Activated naive CD8-positive, alpha-beta T cell treated with anti-CD3 and anti-CD28 coated beads, Interleukin-2, amount 50 U/mL, for 16 hours (primary cell): ENCODE results near the gene DIPK1A.

Experiments used
- DNase-seq: peaks from one replicate; pipeline ENCODE4 v3.0.0-alpha.2; 2020; ENCODE audit warnings: low read depth, low spot score

DIPK1A gene

GRCh38 chr1:92961131-92961895, at the start of gene DIPK1A:
Gene DIPK1A (minus strand): TSS chr1:92961462. CDS start chr1:92961429, 33 bp downstream.
- DNase-seq = peak; percentile 39

GRCh38 chr1:93007941-93008577, 46.8 kb upstream of the DIPK1A start:
- DNase-seq = no peak

GRCh38 chr1:93005252-93005598, 44.0 kb upstream of the DIPK1A start:
- DNase-seq = no peak

DNA sequence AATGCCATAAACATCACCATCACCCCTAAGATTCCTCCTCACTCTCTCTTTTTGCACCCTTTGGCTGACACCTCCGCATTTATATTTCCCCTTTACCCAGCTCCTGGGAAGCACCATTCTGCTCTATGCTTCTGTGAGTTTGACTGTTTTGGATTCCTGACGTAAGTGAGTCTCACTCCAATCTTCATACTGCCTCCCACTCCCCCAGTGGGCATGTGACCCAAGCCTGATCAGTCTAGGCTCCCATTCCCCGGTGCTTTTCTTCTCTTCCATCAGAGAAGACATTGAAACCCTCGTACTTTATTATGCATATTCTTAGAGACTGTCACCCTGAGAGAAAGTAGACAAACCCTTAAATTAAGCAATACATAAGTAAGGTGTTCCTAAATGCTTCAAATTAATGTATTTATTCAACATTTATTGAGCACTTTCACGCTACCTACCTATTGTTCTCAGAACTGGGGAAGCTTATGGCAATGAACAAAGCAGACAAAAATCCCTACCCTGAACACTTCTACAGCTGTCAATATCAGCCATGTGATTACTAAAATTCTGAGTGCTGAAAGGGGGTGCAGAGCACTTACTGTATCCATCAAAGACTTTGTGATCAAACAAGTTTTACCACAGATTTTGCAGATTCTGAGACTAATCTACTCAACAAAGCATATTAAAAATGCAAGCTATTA, 43.4 kb upstream of the DIPK1A start:
- DNase-seq = no peak

DNA sequence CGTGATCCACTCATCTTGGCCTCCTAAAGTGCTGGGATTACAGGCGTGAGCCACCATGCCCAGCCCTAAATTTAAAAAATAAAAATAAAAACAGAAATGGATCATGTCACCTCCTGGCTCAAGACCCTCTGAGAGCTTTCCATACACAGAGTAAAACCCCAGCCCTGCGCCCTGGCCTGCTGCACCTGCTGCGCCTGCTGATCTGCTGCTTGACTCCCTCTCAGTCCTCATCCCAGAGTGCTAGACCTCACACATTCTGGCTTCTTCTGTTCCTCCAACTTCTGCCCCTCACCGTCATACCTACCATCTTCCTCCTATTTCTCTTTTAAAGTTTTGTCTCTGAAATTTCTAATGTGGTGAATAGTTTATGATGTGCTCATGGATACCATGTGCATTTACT, 42.7 kb upstream of the DIPK1A start:
- DNase-seq = no peak

- DNase-seq = no peak
These were observed 41.5 kb upstream of the DIPK1A start for GRCh38 chr1:93002781-93003180.

- no peak for DNase-seq
These were observed 40.6 kb upstream of the DIPK1A start for GRCh38 chr1:93001893-93002292.

DNA sequence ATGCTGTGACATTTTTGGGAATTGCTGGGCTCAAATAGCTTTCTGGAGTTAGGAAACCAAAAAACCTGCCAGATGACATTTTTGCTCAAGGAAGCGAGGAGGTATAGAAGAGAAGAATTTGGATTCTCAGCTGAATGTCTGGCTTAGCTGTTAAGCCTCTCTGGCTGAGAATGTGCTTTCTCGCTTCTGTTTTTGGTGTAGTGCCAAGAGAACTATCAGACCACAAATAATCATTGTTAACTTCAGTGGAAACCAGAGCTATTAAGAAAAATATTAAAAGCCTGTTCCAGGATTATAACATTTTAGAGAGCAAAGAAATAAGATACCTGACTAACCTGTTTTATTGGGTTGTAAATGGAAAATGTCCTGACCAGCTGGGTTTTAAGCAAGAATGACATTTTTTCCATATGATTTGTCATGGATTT, 39.5 kb upstream of the DIPK1A start:
- DNase-seq = no peak

- no peak for DNase-seq
These were observed 39.0 kb upstream of the DIPK1A start for GRCh38 chr1:93000291-93000690.

DNA sequence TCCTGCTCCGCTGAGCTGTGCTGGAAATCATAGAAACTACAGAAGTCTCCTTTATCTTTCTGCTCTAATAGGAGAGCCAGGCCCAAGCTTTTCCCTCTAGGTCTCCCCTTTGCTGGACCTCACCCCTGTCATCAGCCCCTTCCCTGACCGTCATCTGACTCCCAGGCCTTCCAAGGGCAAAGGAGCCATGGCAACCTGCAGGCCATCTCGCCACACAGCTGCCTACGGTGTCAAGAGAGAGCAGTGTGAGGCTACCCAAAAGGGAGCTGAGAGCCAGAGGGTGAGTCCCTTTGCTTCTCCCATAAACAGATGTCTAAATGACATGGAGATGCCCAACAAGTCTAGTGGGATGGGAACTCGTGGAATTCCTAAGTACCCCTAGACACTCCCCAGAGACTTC, 37.6 kb upstream of the DIPK1A start:
- DNase-seq = no peak

DNA sequence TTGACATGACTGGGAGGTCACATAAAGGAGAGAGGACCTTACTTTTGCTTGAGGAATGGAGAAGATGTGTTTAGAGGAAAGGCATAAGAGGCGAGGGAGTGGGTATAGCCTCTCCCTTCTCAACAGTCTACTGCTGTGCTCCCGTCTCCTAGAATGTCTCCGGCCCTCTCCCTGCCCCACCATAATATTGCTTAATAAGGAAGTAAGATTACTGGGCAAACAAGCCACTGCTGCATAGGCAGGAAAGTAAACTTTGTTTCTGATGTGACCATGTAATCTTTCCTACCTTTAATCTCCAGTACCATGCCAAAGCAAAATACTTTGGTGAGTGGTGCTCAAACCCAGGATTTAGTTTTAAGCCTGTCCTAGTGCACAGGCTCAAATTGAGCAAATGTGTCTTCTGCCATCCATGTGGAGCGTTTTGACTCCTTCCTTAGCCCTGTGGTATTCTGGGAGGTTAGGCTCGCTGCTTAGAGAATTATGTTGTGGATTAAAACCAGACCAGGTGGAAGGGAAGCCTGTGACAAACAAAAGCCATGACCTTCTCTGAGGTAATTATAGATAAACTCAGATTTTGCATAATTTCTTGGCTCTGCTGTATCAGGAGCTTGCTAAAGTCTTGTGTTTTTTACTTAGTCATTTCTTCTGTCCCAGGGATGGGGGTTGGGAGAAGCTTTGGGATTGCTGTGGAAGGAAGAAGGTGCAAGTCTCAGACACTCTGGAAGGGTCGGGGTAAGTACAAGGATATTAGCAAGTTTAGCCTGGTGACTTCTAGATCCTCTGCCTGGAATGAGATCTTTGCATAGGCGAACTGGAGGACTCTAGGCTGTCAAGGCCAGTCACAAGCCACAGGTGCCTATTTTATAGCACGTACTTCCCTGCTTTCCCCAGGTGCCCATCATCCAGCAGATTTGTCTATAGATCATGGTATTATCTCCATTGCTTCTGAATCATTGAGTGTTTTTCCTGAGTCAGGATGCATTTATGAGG, 34.5 kb upstream of the DIPK1A start:
- DNase-seq = no peak

- peak; percentile 53 for DNase-seq
These were observed 32.9 kb upstream of the DIPK1A start for GRCh38 chr1:92994105-92994712.

- DNase-seq = no peak
These were observed 32.3 kb upstream of the DIPK1A start for GRCh38 chr1:92993581-92993980.

GRCh38 chr1:92992877-92993276, 31.6 kb upstream of the DIPK1A start:
- no peak for DNase-seq

GRCh38 chr1:92992054-92992453, 30.8 kb upstream of the DIPK1A start:
- no peak for DNase-seq

DNA sequence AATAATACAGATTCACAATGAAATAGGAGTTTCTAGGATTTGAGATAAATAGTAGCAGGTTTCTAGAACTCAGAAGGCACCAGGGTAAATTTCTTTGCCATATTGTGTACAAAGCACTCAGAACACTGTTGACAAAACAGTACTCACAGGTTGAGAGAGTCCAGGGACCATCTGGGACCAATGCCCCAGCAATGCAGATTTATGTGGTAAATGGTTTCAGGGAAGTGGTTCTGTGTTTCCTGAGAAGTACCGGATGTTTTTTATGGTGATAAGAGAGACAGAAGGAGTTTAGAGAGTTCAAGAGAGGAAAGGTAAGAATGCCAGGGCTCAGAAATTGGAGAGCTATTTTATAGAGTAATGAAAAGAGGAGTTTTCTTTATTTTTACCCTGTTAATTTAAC, 29.6 kb upstream of the DIPK1A start:
- no peak for DNase-seq

GRCh38 chr1:92989936-92990583, 28.8 kb upstream of the DIPK1A start:
- DNase-seq = no peak

GRCh38 chr1:92989253-92989652, 28.0 kb upstream of the DIPK1A start:
- no peak for DNase-seq

DNA sequence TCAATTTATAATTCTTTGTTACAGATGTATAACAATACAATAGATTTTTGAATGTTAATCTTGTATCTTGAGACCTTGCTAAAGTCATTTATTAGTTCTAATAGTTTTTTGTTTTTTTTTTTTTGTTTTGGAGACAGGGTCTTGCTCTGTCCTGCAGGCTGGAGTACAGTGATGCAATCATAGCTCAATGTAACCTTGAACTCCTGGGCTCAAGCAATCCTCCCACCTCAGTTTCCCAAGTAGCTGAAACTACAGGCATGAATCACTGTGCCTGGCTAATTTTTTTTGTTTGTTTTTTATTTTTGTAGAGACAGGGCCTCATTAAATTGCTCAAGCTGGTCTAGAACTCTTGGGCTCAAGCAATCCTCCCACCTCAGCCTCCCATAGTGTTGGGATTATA, 26.2 kb upstream of the DIPK1A start:
- no peak for DNase-seq

- DNase-seq = no peak
These were observed 23.8 kb upstream of the DIPK1A start for GRCh38 chr1:92985101-92985500.
